Heart right ventricle (tissue), 16 donors: ENCODE measurements around the gene CSHL1. TPM values are rescaled to one million over a fixed set of nuclear protein-coding genes. Genes with fewer than 3 reads are reported as not detected.
"Not testable (repeated sequence)": the region's sequence is repeated elsewhere in the genome, so short reads cannot be mapped to it uniquely, and the experiment has no call there.

ENCODE experiments used
- ATAC-seq, 8 donors: fragments of 200-7000 bp; cut with Tn5 transposase; one replicate each; pipeline ENCODE4 v1.9.1; 2020; ENCODE audit warnings: mild to moderate bottlenecking in 8 of 8, moderate library complexity in 8 of 8, moderate number of reproducible peaks in 1 of 8
- DNase-seq, 2 donors: peaks; one replicate each; pipeline ENCODE4 v3.0.0-alpha.2; 2020
- H3K27ac ChIP-seq, 10 donors: fragments of 200-600 bp; sonication (generic) in 2 of 10; one replicate each; pipeline versions ENCODE4 v1.5.0 to v1.8.0; 2020 to 2022; ENCODE audit warnings: mild to moderate bottlenecking in 3 of 10
- H3K27me3 ChIP-seq, 7 donors: fragments of 200-600 bp; one replicate each; pipeline ENCODE4 v1.8.0; 2021 to 2022; ENCODE audit warnings: mild to moderate bottlenecking in 2 of 7
- H3K36me3 ChIP-seq, 9 donors: fragments of 200-600 bp; sonication (generic) in 1 of 9; one replicate each; pipeline versions ENCODE4 v1.5.0 to v1.8.0; 2020 to 2022; ENCODE audit warnings: mild to moderate bottlenecking in 2 of 9
- H3K4me1 ChIP-seq, 9 donors: fragments of 200-600 bp; sonication (generic) in 1 of 9; one replicate each; pipeline versions ENCODE4 v1.5.0 to v1.8.0; 2020 to 2022; ENCODE audit warnings: mild to moderate bottlenecking in 4 of 9
- H3K4me3 ChIP-seq, 10 donors: fragments of 200-600 bp; sonication (generic) in 2 of 10; one replicate each; pipeline versions ENCODE4 v1.5.0 to v1.8.0; 2020 to 2022; ENCODE audit warnings: mild to moderate bottlenecking in 7 of 10, moderate library complexity in 2 of 10
- H3K9me3 ChIP-seq, 11 donors: fragments of 200-600 bp in 10 of 11; sonication (generic) in 2 of 11; one replicate each; pipeline versions ENCODE4 v1.5.0 to v1.8.0; 2013 to 2022; ENCODE audit warnings: mild to moderate bottlenecking in 2 of 11, control low read depth in 1 of 11, moderate library complexity in 1 of 11
- CTCF ChIP-seq, 9 donors: fragments of 200-600 bp; sonication (generic) in 2 of 9; IDR thresholded peaks; one replicate each; pipeline versions ENCODE4 v1.5.0 to v1.8.0; 2021 to 2022; ENCODE audit warnings: antibody characterized with exemption in 9 of 9, mild to moderate bottlenecking in 5 of 9, moderate library complexity in 1 of 9
- WGBS, 2 donors: extraction: QIAGEN DNeasy Blood & Tissue Kit; methylation state at CpG; one replicate each; pipeline ENCODE4 v1.1.7; 2013; ENCODE audit warnings: inconsistent platforms in 1 of 2; 5-methylcytosine and 5-hydroxymethylcytosine counted together
- intact Hi-C, 10 donors: fragments of 100-400 bp; cut with DNase I; formaldehyde crosslinking; loops; one replicate each; pipeline versions ENCODE4 v1.11.1 to v1.14.2; 2022
- polyA plus RNA-seq, 2 donors: library from polyadenylated mRNA; stranded (reverse); fragments of 200-250 nt; gene quantifications; one replicate each; pipeline ENCODE4 v1.2.3, GENCODE V29; 2013
- total RNA-seq, 10 donors: library from RNA; stranded (reverse); fragmentation: NEBNext Ultra II Directional in 3 of 10; extraction: Animal tissue kit (Norgen Biotek cat#: 25700) in 3 of 10; gene quantifications; one replicate each; pipeline versions ENCODE4 v1.2.1 to v1.2.4, GENCODE V29; 2021 to 2023
- donor health status: Arrhythmogenic right ventricular cardiomyopathy.
- donor health status: ischemic (EF 13 %, LVEDD 7.1; RV severe dilation, severe dysfunction).
- donor health status: healthy with polysubstance abuse.
- donor health status: DM: no; HTN: yes; CAD: no.
- donor health status: DM: no; HTN: no; CAD: no.
- donor health status: ischemic (EF 25% LVEDD 6.9; RV normal size, moderate dysfunction).
- donor health status: ischemic (EF 25% LVEDD 5.7; RV mildly dilated, moderate dysfunction).
- donor health status: healthy.
- donor health status: DM: yes; HTN: yes; CAD: no.
- donor health status: Ischemic cardiomyopathy.
- donor health status: ischemic (EF 35%, LVEDD 5.7; RV mildly dilated, moderate dysfunction).
- donor health status: nonischemic (EF 11% LVEDD 7.7; RV severe dilation, severe dysfunction).
- donor health status: DM: yes; HTN: yes; CAD: no.
- donor health status: PGD.
- donor health status: ischemic (EF 29% LVEDD 5.4; RV normal size, mild dysfunction).
- donor health status: nonischemic (EF 23%, LVEDD 6.1; RV moderate dilation, normal function).

CSHL1 gene
- total and polyA plus RNA-seq, 12 donors = not detected

GRCh38 chr17:63918305-63918704 is 7.2 kb upstream of the CSHL1 start:
- H3K36me3 ChIP-seq = no peaks in the 10 kb centered on the region
- peak in 2 of 9 donors; percentile 12 to 13 for TF ChIP-seq CTCF (IDR thresholded peaks at IDR 0.05)
- no peak for ATAC-seq
- no peak overlapping the region for H3K4me3 ChIP-seq
- H3K4me1 ChIP-seq = peaks cover 0 to 10% (median 0%) of the 10 kb centered on the region in 9 donors
- DNase-seq = no peak
- intact Hi-C loops = loop anchor here (2.0 to 10.0 kb wide), 14 partner anchors 28 to 366 kb away; partner anchors contain the start of genes ERN1 (in 5 of the 10) and ICAM2 (in 1 of the 10)
- no peak overlapping the region for H3K27ac ChIP-seq
- no peaks in the 10 kb centered on the region for H3K9me3 ChIP-seq
- 45 to 48% methylated on average over 10 of the region's 10 CpGs for WGBS, 2 donors
- H3K27me3 ChIP-seq = peaks cover 0 to 6% (median 0%) of the 10 kb centered on the region in 7 donors

GRCh38 chr17:63917646-63918045 is 6.6 kb upstream of the CSHL1 start:
- Histone ChIP-seq H3K9me3 (no peaks in the 10 kb centered on the region), H3K27me3 (peaks cover 0 to 6% (median 0%) of the 10 kb centered on the region in 7 donors), H3K4me3 (no peak overlapping the region), H3K27ac (no peak overlapping the region), H3K4me1 (peaks cover 0 to 10% (median 0%) of the 10 kb centered on the region in 9 donors), H3K36me3 (no peaks in the 10 kb centered on the region)
- no peak for ATAC-seq
- WGBS, 2 donors = 79 to 80% methylated on average over 13 of the region's 13 CpGs
- no peak for TF ChIP-seq CTCF (IDR thresholded peaks at IDR 0.05)
- intact Hi-C loops = loop anchor here (2.0 to 10.0 kb wide), 14 partner anchors 29 to 367 kb away; partner anchors contain the start of genes ERN1 (in 5 of the 10) and ICAM2 (in 1 of the 10)
- no peak for DNase-seq

- WGBS, 2 donors = 85 to 86% methylated on average over 10 to 11 of the region's 11 CpGs
- intact Hi-C loops = loop anchor here in 9 of 10 donors (5.0 to 10.0 kb wide), 9 partner anchors 70 to 368 kb away; partner anchors contain the start of genes ERN1 (in 5 of the 9) and ICAM2 (in 1 of the 9)
- peaks cover 0 to 10% (median 0%) of the 10 kb centered on the region in 9 donors for H3K4me1 ChIP-seq
- not testable (repeated sequence) for H3K9me3 ChIP-seq, DNase-seq, H3K36me3 ChIP-seq, H3K27me3 ChIP-seq, ATAC-seq, H3K27ac ChIP-seq, H3K4me3 ChIP-seq
Measured at GRCh38 chr17:63917206-63917605, 6.1 kb upstream of the CSHL1 start.

- TF ChIP-seq CTCF (IDR thresholded peaks at IDR 0.05) = no peak
- Histone ChIP-seq H3K27me3 (peaks cover 0 to 6% (median 0%) of the 10 kb centered on the region in 7 donors), H3K36me3 (no peaks in the 10 kb centered on the region), H3K9me3 (no peaks in the 10 kb centered on the region), H3K4me1 (peaks cover 0 to 10% (median 0%) of the 10 kb centered on the region in 9 donors), H3K4me3 (no peak overlapping the region), H3K27ac (no peak overlapping the region)
- DNase-seq (no peak), ATAC-seq (no peak)
- intact Hi-C loops = loop anchor here in 9 of 10 donors (5.0 to 10.0 kb wide), 9 partner anchors 71 to 368 kb away; partner anchors contain the start of genes ERN1 (in 5 of the 9) and ICAM2 (in 1 of the 9)
- 84 to 89% methylated on average over 12 of the region's 12 CpGs for WGBS, 2 donors
Measured at GRCh38 chr17:63916566-63917185, 5.6 kb upstream of the CSHL1 start.

GRCh38 chr17:63915753-63916152 is 4.7 kb upstream of the CSHL1 start:
- Histone ChIP-seq H3K27me3 (peaks cover 0 to 14% (median 7%) of the 10 kb centered on the region in 7 donors), H3K4me1 (peaks cover 0 to 10% (median 0%) of the 10 kb centered on the region in 9 donors)
- not testable (repeated sequence) for DNase-seq, H3K27ac ChIP-seq, H3K9me3 ChIP-seq, ATAC-seq, H3K4me3 ChIP-seq, H3K36me3 ChIP-seq
- intact Hi-C loops = loop anchor here in 9 of 10 donors (5.0 to 10.0 kb wide), 9 partner anchors 72 to 369 kb away; partner anchors contain the start of genes ERN1 (in 5 of the 9) and ICAM2 (in 1 of the 9)
- 80 to 83% methylated on average over 10 of the region's 10 CpGs for WGBS, 2 donors
